GM23338 (cell line): Measurements from ENCODE around the gene ENTHD1. TPM values are rescaled to one million over a fixed set of nuclear protein-coding genes. Genes with fewer than 3 reads are reported as not detected.

Experiments used
- EZH2 ChIP-seq: fragments of 200-600 bp; sonication (generic); IDR thresholded peaks from one replicate; pipeline ENCODE4 v1.8.0; 2017; ENCODE audit warnings: antibody characterized with exemption, mild to moderate bottlenecking, low read depth; ENCODE audit not compliant: unreplicated experiment
- NANOG ChIP-seq: IDR thresholded peaks from 2 replicates; pipeline ENCODE4 v1.6.1; 2016; ENCODE audit warnings: antibody characterized with exemption, borderline replicate concordance
- ZNF114 ChIP-seq: fragments of 250-450 bp; sonication (Bioruptor Pico); IDR thresholded peaks from 2 replicates; pipeline ENCODE4 v1.5.0; 2020; ENCODE audit warnings: mild to moderate bottlenecking, moderate library complexity
- polyA plus RNA-seq: library from polyadenylated mRNA; unstranded; fragments of >200 nt; fragmentation: Nextera tagmentation; extraction: Ambion mirVana; gene quantifications from 2 replicates; pipeline ENCODE4 v1.2.1, GENCODE V29; 2016
- total RNA-seq: library from RNA; depleted of rRNA; stranded (reverse); fragments of >200 nt; shearing (Covaris generic); gene quantifications from 2 replicates; pipeline ENCODE4 v1.2.3, GENCODE V29; 2014
- TF ChIP-seq, protein P1 (sequence below): fragments of 250-450 bp; sonication (Bioruptor Pico); IDR thresholded peaks from 2 replicates; pipeline ENCODE4 v1.5.0; 2020; ENCODE audit warnings: mild to moderate bottlenecking, moderate library complexity
- TF ChIP-seq, protein P2 (sequence below): IDR thresholded peaks from one replicate; pipeline ENCODE4 v1.6.1; 2018; ENCODE audit warnings: antibody characterized with exemption; ENCODE audit not compliant: unreplicated experiment
- TF ChIP-seq, protein P3 (sequence below), 2 experiments: fragments of 200-600 bp in 1 of 2; sonication (generic) in 1 of 2; conservative IDR thresholded peaks; 2 replicates each; pipeline versions ENCODE4 v1.5.1 to v1.6.1; 2016 to 2017; ENCODE audit warnings: antibody characterized with exemption in 2 of 2, low read depth in 2 of 2, mild to moderate bottlenecking in 2 of 2, moderate library complexity in 1 of 2

Gene ENTHD1
- total and polyA plus RNA-seq, 2 experiments from 2014 or later, result not detected

DNA sequence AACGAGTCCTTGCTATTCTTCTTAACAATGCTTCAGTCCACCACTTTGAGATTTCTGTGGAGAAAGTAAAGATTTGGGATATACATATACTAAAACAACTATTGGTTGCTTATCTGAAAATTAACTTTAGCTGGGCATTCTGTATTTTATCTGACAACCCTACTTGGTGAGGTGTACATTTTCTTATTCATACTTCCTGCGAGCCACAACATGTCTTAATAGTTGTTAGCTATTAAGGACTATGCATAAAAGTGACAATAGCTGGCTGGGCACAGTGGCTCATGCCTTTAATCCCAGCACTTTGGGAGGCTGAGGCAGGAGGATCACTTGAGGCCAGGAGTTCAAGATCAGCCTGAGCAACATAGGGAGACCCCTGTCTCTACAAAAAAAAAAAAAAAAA, 38.6 kb upstream of the ENTHD1 start (continued):
- TF ChIP-seq, protein P1, sequence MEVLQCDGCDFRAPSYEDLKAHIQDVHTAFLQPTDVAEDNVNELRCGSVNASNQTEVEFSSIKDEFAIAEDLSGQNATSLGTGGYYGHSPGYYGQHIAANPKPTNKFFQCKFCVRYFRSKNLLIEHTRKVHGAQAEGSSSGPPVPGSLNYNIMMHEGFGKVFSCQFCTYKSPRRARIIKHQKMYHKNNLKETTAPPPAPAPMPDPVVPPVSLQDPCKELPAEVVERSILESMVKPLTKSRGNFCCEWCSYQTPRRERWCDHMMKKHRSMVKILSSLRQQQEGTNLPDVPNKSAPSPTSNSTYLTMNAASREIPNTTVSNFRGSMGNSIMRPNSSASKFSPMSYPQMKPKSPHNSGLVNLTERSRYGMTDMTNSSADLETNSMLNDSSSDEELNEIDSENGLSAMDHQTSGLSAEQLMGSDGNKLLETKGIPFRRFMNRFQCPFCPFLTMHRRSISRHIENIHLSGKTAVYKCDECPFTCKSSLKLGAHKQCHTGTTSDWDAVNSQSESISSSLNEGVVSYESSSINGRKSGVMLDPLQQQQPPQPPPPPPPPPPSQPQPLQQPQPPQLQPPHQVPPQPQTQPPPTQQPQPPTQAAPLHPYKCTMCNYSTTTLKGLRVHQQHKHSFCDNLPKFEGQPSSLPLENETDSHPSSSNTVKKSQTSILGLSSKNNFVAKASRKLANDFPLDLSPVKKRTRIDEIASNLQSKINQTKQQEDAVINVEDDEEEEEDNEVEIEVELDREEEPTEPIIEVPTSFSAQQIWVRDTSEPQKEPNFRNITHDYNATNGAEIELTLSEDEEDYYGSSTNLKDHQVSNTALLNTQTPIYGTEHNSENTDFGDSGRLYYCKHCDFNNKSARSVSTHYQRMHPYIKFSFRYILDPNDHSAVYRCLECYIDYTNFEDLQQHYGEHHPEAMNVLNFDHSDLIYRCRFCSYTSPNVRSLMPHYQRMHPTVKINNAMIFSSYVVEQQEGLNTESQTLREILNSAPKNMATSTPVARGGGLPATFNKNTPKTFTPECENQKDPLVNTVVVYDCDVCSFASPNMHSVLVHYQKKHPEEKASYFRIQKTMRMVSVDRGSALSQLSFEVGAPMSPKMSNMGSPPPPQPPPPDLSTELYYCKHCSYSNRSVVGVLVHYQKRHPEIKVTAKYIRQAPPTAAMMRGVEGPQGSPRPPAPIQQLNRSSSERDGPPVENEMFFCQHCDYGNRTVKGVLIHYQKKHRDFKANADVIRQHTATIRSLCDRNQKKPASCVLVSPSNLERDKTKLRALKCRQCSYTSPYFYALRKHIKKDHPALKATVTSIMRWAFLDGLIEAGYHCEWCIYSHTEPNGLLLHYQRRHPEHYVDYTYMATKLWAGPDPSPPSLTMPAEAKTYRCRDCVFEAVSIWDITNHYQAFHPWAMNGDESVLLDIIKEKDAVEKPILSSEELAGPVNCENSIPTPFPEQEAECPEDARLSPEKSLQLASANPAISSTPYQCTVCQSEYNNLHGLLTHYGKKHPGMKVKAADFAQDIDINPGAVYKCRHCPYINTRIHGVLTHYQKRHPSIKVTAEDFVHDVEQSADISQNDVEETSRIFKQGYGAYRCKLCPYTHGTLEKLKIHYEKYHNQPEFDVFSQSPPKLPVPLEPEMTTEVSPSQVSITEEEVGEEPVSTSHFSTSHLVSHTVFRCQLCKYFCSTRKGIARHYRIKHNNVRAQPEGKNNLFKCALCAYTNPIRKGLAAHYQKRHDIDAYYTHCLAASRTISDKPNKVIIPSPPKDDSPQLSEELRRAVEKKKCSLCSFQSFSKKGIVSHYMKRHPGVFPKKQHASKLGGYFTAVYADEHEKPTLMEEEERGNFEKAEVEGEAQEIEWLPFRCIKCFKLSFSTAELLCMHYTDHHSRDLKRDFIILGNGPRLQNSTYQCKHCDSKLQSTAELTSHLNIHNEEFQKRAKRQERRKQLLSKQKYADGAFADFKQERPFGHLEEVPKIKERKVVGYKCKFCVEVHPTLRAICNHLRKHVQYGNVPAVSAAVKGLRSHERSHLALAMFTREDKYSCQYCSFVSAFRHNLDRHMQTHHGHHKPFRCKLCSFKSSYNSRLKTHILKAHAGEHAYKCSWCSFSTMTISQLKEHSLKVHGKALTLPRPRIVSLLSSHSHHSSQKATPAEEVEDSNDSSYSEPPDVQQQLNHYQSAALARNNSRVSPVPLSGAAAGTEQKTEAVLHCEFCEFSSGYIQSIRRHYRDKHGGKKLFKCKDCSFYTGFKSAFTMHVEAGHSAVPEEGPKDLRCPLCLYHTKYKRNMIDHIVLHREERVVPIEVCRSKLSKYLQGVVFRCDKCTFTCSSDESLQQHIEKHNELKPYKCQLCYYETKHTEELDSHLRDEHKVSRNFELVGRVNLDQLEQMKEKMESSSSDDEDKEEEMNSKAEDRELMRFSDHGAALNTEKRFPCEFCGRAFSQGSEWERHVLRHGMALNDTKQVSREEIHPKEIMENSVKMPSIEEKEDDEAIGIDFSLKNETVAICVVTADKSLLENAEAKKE (CRISPR knock-in tag), result no peak
- TF ChIP-seq ZNF114 (CRISPR knock-in tag) (no peak), EZH2 (no peak), NANOG (no peak)
- TF ChIP-seq, protein P2, sequence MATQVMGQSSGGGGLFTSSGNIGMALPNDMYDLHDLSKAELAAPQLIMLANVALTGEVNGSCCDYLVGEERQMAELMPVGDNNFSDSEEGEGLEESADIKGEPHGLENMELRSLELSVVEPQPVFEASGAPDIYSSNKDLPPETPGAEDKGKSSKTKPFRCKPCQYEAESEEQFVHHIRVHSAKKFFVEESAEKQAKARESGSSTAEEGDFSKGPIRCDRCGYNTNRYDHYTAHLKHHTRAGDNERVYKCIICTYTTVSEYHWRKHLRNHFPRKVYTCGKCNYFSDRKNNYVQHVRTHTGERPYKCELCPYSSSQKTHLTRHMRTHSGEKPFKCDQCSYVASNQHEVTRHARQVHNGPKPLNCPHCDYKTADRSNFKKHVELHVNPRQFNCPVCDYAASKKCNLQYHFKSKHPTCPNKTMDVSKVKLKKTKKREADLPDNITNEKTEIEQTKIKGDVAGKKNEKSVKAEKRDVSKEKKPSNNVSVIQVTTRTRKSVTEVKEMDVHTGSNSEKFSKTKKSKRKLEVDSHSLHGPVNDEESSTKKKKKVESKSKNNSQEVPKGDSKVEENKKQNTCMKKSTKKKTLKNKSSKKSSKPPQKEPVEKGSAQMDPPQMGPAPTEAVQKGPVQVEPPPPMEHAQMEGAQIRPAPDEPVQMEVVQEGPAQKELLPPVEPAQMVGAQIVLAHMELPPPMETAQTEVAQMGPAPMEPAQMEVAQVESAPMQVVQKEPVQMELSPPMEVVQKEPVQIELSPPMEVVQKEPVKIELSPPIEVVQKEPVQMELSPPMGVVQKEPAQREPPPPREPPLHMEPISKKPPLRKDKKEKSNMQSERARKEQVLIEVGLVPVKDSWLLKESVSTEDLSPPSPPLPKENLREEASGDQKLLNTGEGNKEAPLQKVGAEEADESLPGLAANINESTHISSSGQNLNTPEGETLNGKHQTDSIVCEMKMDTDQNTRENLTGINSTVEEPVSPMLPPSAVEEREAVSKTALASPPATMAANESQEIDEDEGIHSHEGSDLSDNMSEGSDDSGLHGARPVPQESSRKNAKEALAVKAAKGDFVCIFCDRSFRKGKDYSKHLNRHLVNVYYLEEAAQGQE, result no peak
- TF ChIP-seq, protein P3, sequence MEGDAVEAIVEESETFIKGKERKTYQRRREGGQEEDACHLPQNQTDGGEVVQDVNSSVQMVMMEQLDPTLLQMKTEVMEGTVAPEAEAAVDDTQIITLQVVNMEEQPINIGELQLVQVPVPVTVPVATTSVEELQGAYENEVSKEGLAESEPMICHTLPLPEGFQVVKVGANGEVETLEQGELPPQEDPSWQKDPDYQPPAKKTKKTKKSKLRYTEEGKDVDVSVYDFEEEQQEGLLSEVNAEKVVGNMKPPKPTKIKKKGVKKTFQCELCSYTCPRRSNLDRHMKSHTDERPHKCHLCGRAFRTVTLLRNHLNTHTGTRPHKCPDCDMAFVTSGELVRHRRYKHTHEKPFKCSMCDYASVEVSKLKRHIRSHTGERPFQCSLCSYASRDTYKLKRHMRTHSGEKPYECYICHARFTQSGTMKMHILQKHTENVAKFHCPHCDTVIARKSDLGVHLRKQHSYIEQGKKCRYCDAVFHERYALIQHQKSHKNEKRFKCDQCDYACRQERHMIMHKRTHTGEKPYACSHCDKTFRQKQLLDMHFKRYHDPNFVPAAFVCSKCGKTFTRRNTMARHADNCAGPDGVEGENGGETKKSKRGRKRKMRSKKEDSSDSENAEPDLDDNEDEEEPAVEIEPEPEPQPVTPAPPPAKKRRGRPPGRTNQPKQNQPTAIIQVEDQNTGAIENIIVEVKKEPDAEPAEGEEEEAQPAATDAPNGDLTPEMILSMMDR (conservative IDR thresholded peaks at IDR 0.05; ENCODE audit: low read depth in 2 of 2), result no peak
